Spleen (tissue), 7 donors: ENCODE data around the gene SLC8A1.

Source experiments
- CTCF ChIP-seq, 11 experiments: fragments of 200-600 bp in 7 of 11; fragments of 450-650 bp in 4 of 11; sonication (generic) in 4 of 11; IDR thresholded peaks in 8 of 11; conservative IDR thresholded peaks in 3 of 11; 1 replicate in 7 of 11; 2 replicates in 4 of 11; pipeline versions ENCODE4 v1.4.0 to v1.8.0; 2016 to 2021; ENCODE audit warnings: antibody characterized with exemption in 11 of 11, inconsistent platforms in 4 of 11, mild to moderate bottlenecking in 1 of 11
- POLR2A ChIP-seq, 3 donors: fragments of 450-650 bp; IDR thresholded peaks; one replicate each; pipeline ENCODE4 v1.5.1; 2017; ENCODE audit warnings: antibody characterized with exemption in 3 of 3, mild to moderate bottlenecking in 1 of 3
- donor health status: DM: no; HTN: no; CAD: no; lungs with moderate emphysema.
- donor health status: DM: no; HTN: no; CAD: no.
- donor health status: DM: no; HTN: no; CAD: no.

DNA sequence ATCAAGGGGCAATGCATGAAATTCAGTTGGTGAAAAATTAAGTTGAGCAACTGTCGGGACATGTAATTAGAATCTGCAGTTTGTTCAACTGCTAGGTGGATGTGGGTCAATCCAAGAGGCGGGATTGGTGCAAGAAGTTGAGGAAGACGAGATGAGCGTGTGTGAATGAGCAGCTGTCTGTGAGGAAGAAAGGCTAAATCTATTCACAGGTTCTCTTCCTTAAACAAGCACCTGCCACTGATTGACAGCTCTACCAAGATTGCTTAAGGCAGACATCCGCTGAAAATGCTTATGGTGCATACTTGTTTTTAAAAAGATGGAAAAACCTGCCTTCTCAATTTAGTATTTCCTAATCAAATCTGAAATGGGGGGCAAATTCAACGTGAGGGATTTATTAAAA, 349.4 kb downstream of the SLC8A1 start:
- TF ChIP-seq CTCF (IDR thresholded peaks at IDR 0.05 in 8 of 11, conservative IDR thresholded peaks at IDR 0.05 in 3 of 11) (no peak), POLR2A (IDR thresholded peaks at IDR 0.05) (no peak)
